C4-2B (cell line): ENCODE data around the gene DBH.

Experiments used
- H3K27ac ChIP-seq: fragments of 450-650 bp; 2 replicates; pipeline ENCODE4 v1.5.1; 2017
- CTCF ChIP-seq: fragments of 450-650 bp; conservative IDR thresholded peaks from 2 replicates; pipeline ENCODE4 v1.5.1; 2017; ENCODE audit warnings: mild to moderate bottlenecking
- ZFX ChIP-seq: fragments of 450-650 bp; IDR thresholded peaks from 2 replicates; pipeline ENCODE4 v1.6.1; 2017

Gene DBH

GRCh38 chr9:133609311-133610098 is 26.7 kb upstream of the DBH start, which contains the start of gene FAM163B:
Gene FAM163B (minus strand): TSS chr9:133609389. CDS start chr9:133580223, 29,166 bp downstream.
- no peak for TF ChIP-seq ZFX
- H3K27ac ChIP-seq: no peak within 1 kb of the TSS

GRCh38 chr9:133610845-133611244 is 25.3 kb upstream of the DBH start:
- H3K27ac ChIP-seq: no peak overlapping the region

GRCh38 chr9:133612051-133612450 is 24.1 kb upstream of the DBH start:
- TF ChIP-seq CTCF (no peak), ZFX (no peak)
- H3K27ac ChIP-seq: no peak overlapping the region

More at GRCh38 chr9:133610845-133611244, 25.3 kb upstream of the DBH start:
- TF ChIP-seq CTCF (no peak), ZFX (no peak)

- TF ChIP-seq CTCF: no peak
- no peak for TF ChIP-seq ZFX
- H3K27ac ChIP-seq: no peak overlapping the region
These were observed 23.3 kb upstream of the DBH start for GRCh38 chr9:133612816-133613215.

GRCh38 chr9:133613432-133613831 is 22.7 kb upstream of the DBH start:
- TF ChIP-seq CTCF (no peak), ZFX (no peak)
- no peak overlapping the region for H3K27ac ChIP-seq

GRCh38 chr9:133614056-133614455 is 22.1 kb upstream of the DBH start:
- H3K27ac ChIP-seq: no peak overlapping the region
- TF ChIP-seq ZFX (no peak), CTCF (no peak)

GRCh38 chr9:133614678-133615077 is 21.5 kb upstream of the DBH start:
- H3K27ac ChIP-seq: no peak overlapping the region
- TF ChIP-seq ZFX (no peak), CTCF (no peak)

- H3K27ac ChIP-seq: no peak overlapping the region
- no peak for TF ChIP-seq ZFX
- TF ChIP-seq CTCF: no peak
These were observed 21.0 kb upstream of the DBH start for GRCh38 chr9:133615186-133615585.
